ENCODE measurements around the gene KAT7. TPM values are rescaled to one million over a fixed set of nuclear protein-coding genes. Genes with fewer than 3 reads are reported as not detected.

Gene KAT7
- 30.9 TPM for total RNA-seq
- polyA plus RNA-seq (ENCODE audit: insufficient read depth in 1 of 8, insufficient read length in 8 of 8, low replicate concordance in 1 of 8): 10 to 100 TPM; 25.0 to 31.8 (median 26.0) TPM
- long read RNA-seq, donor 1, full-length matches to known transcripts: 4 of 4 reads
- long read RNA-seq, donor 1, partial matches to known transcripts: 0 of 4 reads
- long read RNA-seq, donor 1, other reads (novel, unspliced or antisense): 0 of 4 reads
- long read RNA-seq, donor 2, full-length matches to known transcripts: 2 of 2 reads
- long read RNA-seq, donor 2, partial matches to known transcripts: 0 of 2 reads
- long read RNA-seq, donor 2, other reads (novel, unspliced or antisense): 0 of 2 reads
- long read RNA-seq, donor 3, full-length matches to known transcripts: 5 of 5 reads
- long read RNA-seq, donor 3, partial matches to known transcripts: 0 of 5 reads
- long read RNA-seq, donor 3, other reads (novel, unspliced or antisense): 0 of 5 reads
- long read RNA-seq, donor 4, full-length matches to known transcripts: 1 of 1 reads
- long read RNA-seq, donor 4, partial matches to known transcripts: 0 of 1 reads
- long read RNA-seq, donor 4, other reads (novel, unspliced or antisense): 0 of 1 reads
- long read RNA-seq, donor 5, full-length matches to known transcripts: 8 of 19 reads
- long read RNA-seq, donor 5, partial matches to known transcripts: 11 of 19 reads
- long read RNA-seq, donor 5, other reads (novel, unspliced or antisense): 0 of 19 reads
- long read RNA-seq, donor 6, full-length matches to known transcripts: 11 of 16 reads
- long read RNA-seq, donor 6, partial matches to known transcripts: 5 of 16 reads
- long read RNA-seq, donor 6, other reads (novel, unspliced or antisense): 0 of 16 reads
- long read RNA-seq, donor 7, partial matches to known transcripts: 0 of 2 reads
- long read RNA-seq, donor 7, other reads (novel, unspliced or antisense): 0 of 2 reads
- long read RNA-seq, donor 8, partial matches to known transcripts: 0 of 3 reads
- long read RNA-seq, donor 8, other reads (novel, unspliced or antisense): 0 of 3 reads
- long read RNA-seq, donor 9, full-length matches to known transcripts: 2 of 2 reads
- long read RNA-seq, donor 9, partial matches to known transcripts: 0 of 2 reads
- long read RNA-seq, donor 9, other reads (novel, unspliced or antisense): 0 of 2 reads
- long read RNA-seq, donor 10, full-length matches to known transcripts: 6 of 17 reads
- long read RNA-seq, donor 10, partial matches to known transcripts: 11 of 17 reads
- long read RNA-seq, donor 10, other reads (novel, unspliced or antisense): 0 of 17 reads
- long read RNA-seq, donor 11, full-length matches to known transcripts: 7 of 7 reads
- long read RNA-seq, donor 11, partial matches to known transcripts: 0 of 7 reads
- long read RNA-seq, donor 11, other reads (novel, unspliced or antisense): 0 of 7 reads

DNA sequence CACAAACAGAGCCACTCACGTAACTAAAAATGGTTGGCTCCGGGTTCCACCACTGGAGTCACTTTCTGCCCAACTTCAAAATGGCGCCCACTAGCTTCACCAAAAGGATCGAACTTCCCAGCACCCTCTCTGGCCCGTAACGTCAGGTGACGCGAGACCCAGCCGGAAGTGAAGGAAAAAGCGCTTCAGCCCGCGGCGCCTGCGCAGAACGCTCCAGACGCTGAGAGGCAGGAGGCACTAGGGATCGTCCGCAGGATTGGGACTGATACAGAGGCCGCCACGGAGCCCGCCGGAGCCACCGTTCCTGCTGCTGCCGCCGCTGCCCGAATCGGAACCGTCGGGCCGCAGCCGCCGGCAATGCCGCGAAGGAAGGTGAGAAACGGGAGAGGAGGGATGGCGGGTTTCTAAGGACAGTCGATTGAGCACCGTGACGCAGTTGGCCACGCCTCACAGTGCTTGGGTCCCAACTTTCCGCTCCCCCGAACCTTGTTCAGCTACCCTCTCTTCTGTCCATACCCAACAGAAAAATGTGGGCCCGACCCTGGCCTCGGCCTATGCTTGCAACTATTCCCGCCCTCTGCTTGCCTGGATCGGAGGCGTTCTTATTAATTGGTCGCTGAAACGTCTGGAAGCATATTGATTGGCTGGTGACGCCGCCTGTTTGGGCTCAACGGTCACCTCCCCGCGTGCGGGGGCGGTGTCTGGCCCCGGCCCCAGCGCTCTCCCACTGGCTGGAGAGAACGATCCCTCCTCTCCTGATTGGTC lies at the start of gene KAT7:
KAT7 (plus strand) TSS at position 204 of the 765 bp plus-strand sequence; CDS start at position 358, 154 bp downstream.
- H3K27me3 ChIP-seq (ENCODE audit: control insufficient read depth, insufficient read depth, low read length): no peaks in the 10 kb centered on the region
- H3K36me3 ChIP-seq (ENCODE audit: control insufficient read depth, insufficient read depth, low read length): peaks cover 25% of the 10 kb centered on the region
- H3K9me3 ChIP-seq (replicated peaks; ENCODE audit: control insufficient read depth, low read depth, low read length): no peaks in the 10 kb centered on the region
- WGBS (ENCODE audit: insufficient coverage): under 1% methylated on average over 53 of the region's 59 CpGs
- H3K27ac ChIP-seq (ENCODE audit: low read length): peak within 1 kb of the TSS; percentile 99
- peak within 1 kb of the TSS; percentile 96 for H3K4me3 ChIP-seq (ENCODE audit: low read length)
- peak; percentile 100 for DNase-seq
- H3K4me1 ChIP-seq (ENCODE audit: control insufficient read depth, insufficient read depth, low read length): peaks cover 17% of the 10 kb centered on the region

GRCh38 chr17:49739641-49740271 lies 48.7 kb upstream of the KAT7 start:
- H3K36me3 ChIP-seq (ENCODE audit: control insufficient read depth, insufficient read depth, low read length): peaks cover 2% of the 10 kb centered on the region
- peak; percentile 74 for DNase-seq
- no peaks in the 10 kb centered on the region for H3K9me3 ChIP-seq (replicated peaks; ENCODE audit: control insufficient read depth, low read depth, low read length)
- peaks cover 42% of the 10 kb centered on the region for H3K4me1 ChIP-seq (ENCODE audit: control insufficient read depth, insufficient read depth, low read length)
- no peaks in the 10 kb centered on the region for H3K27me3 ChIP-seq (ENCODE audit: control insufficient read depth, insufficient read depth, low read length)
- H3K27ac ChIP-seq (ENCODE audit: low read length): peak overlapping the region; percentile 32
- WGBS (ENCODE audit: insufficient coverage): 60% methylated on average over 3 of the region's 7 CpGs
- no peak overlapping the region for H3K4me3 ChIP-seq (ENCODE audit: low read length)

GRCh38 chr17:49741009-49741691 lies 47.3 kb upstream of the KAT7 start:
- no peaks in the 10 kb centered on the region for H3K27me3 ChIP-seq (ENCODE audit: control insufficient read depth, insufficient read depth, low read length)
- no peak overlapping the region for H3K4me3 ChIP-seq (ENCODE audit: low read length)
- WGBS (ENCODE audit: insufficient coverage): no CpG with 5 or more reads among the region's 5 CpGs
- no peak for DNase-seq
- H3K4me1 ChIP-seq (ENCODE audit: control insufficient read depth, insufficient read depth, low read length): peaks cover 42% of the 10 kb centered on the region
- no peaks in the 10 kb centered on the region for H3K9me3 ChIP-seq (replicated peaks; ENCODE audit: control insufficient read depth, low read depth, low read length)
- H3K27ac ChIP-seq (ENCODE audit: low read length): peak overlapping the region; percentile 59
- H3K36me3 ChIP-seq (ENCODE audit: control insufficient read depth, insufficient read depth, low read length): peaks cover 2% of the 10 kb centered on the region

- H3K4me3 ChIP-seq (ENCODE audit: low read length): no peak overlapping the region
Observed at GRCh38 chr17:49741692-49742076, 46.8 kb upstream of the KAT7 start.

GRCh38 chr17:49742166-49742638 lies 46.3 kb upstream of the KAT7 start:
- 17% methylated on average over 1 of the region's 1 CpG for WGBS (ENCODE audit: insufficient coverage)
- H3K4me1 ChIP-seq (ENCODE audit: control insufficient read depth, insufficient read depth, low read length): peaks cover 48% of the 10 kb centered on the region

More at GRCh38 chr17:49741692-49742076, 46.8 kb upstream of the KAT7 start:
- H3K27me3 ChIP-seq (ENCODE audit: control insufficient read depth, insufficient read depth, low read length): no peaks in the 10 kb centered on the region
- H3K4me1 ChIP-seq (ENCODE audit: control insufficient read depth, insufficient read depth, low read length): peaks cover 45% of the 10 kb centered on the region
- peak overlapping the region; percentile 72 for H3K27ac ChIP-seq (ENCODE audit: low read length)
- H3K9me3 ChIP-seq (replicated peaks; ENCODE audit: control insufficient read depth, low read depth, low read length): no peaks in the 10 kb centered on the region
- no peak for DNase-seq
- peaks cover 2% of the 10 kb centered on the region for H3K36me3 ChIP-seq (ENCODE audit: control insufficient read depth, insufficient read depth, low read length)
- no CpG with 5 or more reads among the region's 3 CpGs for WGBS (ENCODE audit: insufficient coverage)

GRCh38 chr17:49745175-49746139 lies 43.0 kb upstream of the KAT7 start:
- Histone ChIP-seq H3K27me3 (ENCODE audit: control insufficient read depth, insufficient read depth, low read length) (no peaks in the 10 kb centered on the region), H3K27ac (ENCODE audit: low read length) (no peak overlapping the region), H3K4me1 (ENCODE audit: control insufficient read depth, insufficient read depth, low read length) (peaks cover 29% of the 10 kb centered on the region), H3K9me3 (replicated peaks; ENCODE audit: control insufficient read depth, low read depth, low read length) (no peaks in the 10 kb centered on the region), H3K36me3 (ENCODE audit: control insufficient read depth, insufficient read depth, low read length) (peaks cover 9% of the 10 kb centered on the region), H3K4me3 (ENCODE audit: low read length) (no peak overlapping the region)
- DNase-seq: no peak
- 83% methylated on average over 1 of the region's 1 CpG for WGBS (ENCODE audit: insufficient coverage)

More at GRCh38 chr17:49742166-49742638, 46.3 kb upstream of the KAT7 start:
- Histone ChIP-seq H3K9me3 (replicated peaks; ENCODE audit: control insufficient read depth, low read depth, low read length) (no peaks in the 10 kb centered on the region), H3K4me3 (ENCODE audit: low read length) (no peak overlapping the region), H3K36me3 (ENCODE audit: control insufficient read depth, insufficient read depth, low read length) (peaks cover 2% of the 10 kb centered on the region), H3K27ac (ENCODE audit: low read length) (peak overlapping the region; percentile 72), H3K27me3 (ENCODE audit: control insufficient read depth, insufficient read depth, low read length) (no peaks in the 10 kb centered on the region)
- peak; percentile 68 for DNase-seq

DNA sequence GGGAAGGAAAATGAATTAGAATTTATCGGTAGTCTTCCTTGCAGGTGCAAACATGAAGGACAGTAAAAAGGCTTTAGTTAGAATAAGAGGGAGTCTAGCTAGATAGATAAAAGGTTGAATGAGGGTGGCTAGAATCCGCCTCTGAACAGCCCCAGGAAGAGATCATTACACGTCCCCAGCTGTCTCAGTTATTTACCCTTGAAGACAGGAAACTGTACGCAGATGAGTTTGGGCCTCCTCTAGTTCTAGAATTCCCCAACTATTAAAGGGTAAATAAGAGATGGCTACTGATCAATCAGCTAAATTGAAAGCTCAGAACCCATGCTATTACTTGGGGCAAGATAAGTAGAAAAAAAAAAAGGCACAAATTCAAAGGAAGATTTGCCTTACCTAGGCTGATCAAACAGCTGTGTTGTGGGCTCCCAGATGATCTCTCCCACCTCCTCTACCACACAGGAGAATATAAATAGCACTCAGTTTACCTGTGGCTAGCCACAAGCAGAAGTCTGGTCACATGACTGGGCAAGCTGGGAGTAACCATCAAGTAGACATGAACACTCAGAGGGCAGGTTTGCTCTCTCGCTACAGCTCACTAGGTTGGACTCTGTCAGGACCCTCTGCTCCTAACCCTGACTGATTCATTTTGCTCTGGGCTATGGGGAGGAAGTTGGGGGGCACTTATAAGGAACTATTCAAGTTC lies 41.5 kb upstream of the KAT7 start:
- peaks cover 8% of the 10 kb centered on the region for H3K36me3 ChIP-seq (ENCODE audit: control insufficient read depth, insufficient read depth, low read length)
- H3K27me3 ChIP-seq (ENCODE audit: control insufficient read depth, insufficient read depth, low read length): no peaks in the 10 kb centered on the region
- 64% methylated on average over 1 of the region's 5 CpGs for WGBS (ENCODE audit: insufficient coverage)
- peak overlapping the region; percentile 59 for H3K27ac ChIP-seq (ENCODE audit: low read length)
- no peaks in the 10 kb centered on the region for H3K9me3 ChIP-seq (replicated peaks; ENCODE audit: control insufficient read depth, low read depth, low read length)
- DNase-seq: no peak
- no peak overlapping the region for H3K4me3 ChIP-seq (ENCODE audit: low read length)
- H3K4me1 ChIP-seq (ENCODE audit: control insufficient read depth, insufficient read depth, low read length): peaks cover 17% of the 10 kb centered on the region
